Mesothelial cell of epicardium (in vitro differentiated cells): ENCODE results near the gene MAP7. TPM values are rescaled to one million over a fixed set of nuclear protein-coding genes. Genes with fewer than 3 reads are reported as not detected.
"Not testable (repeated sequence)": the region's sequence is repeated elsewhere in the genome, so short reads cannot be mapped to it uniquely, and the experiment has no call there.

Source experiments
- DNase-seq, 2 experiments: peaks; one replicate each; pipeline ENCODE4 v3.0.0; 2021; ENCODE audit warnings: low spot score in 2 of 2; ENCODE audit not compliant: unreplicated experiment in 2 of 2
- H3K27ac Mint-ChIP-seq: 2 replicates; pipeline ENCODE4 v1.8.0; 2021; ENCODE audit warnings: mixed read lengths
- H3K27me3 Mint-ChIP-seq: 2 replicates; pipeline ENCODE4 v1.8.0; 2021; ENCODE audit warnings: low read depth, mixed read lengths
- H3K36me3 Mint-ChIP-seq: 2 replicates; pipeline ENCODE4 v1.8.0; 2021; ENCODE audit warnings: mixed read lengths
- H3K4me1 Mint-ChIP-seq: 2 replicates; pipeline ENCODE4 v1.8.0; 2021; ENCODE audit warnings: mixed read lengths
- H3K4me3 Mint-ChIP-seq: 2 replicates; pipeline ENCODE4 v1.8.0; 2021; ENCODE audit warnings: mild to moderate bottlenecking, moderate library complexity, mixed read lengths
- H3K9me3 Mint-ChIP-seq: 2 replicates; pipeline ENCODE4 v1.8.0; 2021; ENCODE audit warnings: mixed read lengths
- total RNA-seq: library from RNA; stranded (reverse); gene quantifications from 3 replicates; pipeline ENCODE4 v1.2.1, GENCODE V29; 2021
- TF ChIP-seq, protein P1 (sequence below): fragments of 200-600 bp; sonication (generic); IDR thresholded peaks from one replicate; pipeline ENCODE4 v1.5.0; 2021; ENCODE audit warnings: antibody characterized with exemption; ENCODE audit not compliant: unreplicated experiment

MAP7 gene
- total RNA-seq, 1 donor from 2014 or later, result 15.1 TPM

DNA sequence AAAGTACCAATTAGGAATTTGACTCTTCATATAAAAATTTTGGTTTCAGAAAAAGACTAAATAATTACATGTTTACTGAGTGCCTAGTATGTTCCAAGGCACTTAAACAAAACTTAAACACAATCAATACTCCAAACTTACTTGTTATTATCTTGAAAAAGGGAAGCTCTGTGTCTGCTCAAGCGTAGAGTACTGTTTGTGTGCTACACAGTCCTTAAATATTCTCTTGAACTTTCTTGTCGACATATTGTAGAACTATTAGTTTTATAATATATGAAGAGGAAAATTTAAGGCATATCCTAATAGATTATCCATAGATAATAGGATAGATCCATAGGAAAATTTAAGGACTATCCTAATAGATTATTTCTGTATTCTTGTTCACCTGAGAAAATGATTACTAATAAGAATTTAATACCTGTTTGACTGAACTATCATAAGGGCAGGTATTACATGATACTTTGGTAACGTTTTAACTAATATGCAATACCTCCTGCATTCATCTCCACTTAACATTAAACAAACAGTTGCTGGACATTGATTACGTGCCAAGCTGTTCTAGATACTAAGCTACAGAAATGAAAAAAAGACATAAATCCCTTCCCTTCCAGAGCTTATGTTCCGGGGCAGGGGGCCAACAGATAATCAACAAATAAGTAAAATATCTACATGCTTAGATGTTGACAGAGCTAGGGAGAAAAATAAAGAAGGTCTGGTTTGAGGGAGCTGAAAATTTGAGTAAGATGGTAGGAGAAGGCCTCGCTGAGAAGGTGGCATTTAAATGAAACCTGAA lies 145.4 kb downstream of the MAP7 start:
- TF ChIP-seq, protein P1, sequence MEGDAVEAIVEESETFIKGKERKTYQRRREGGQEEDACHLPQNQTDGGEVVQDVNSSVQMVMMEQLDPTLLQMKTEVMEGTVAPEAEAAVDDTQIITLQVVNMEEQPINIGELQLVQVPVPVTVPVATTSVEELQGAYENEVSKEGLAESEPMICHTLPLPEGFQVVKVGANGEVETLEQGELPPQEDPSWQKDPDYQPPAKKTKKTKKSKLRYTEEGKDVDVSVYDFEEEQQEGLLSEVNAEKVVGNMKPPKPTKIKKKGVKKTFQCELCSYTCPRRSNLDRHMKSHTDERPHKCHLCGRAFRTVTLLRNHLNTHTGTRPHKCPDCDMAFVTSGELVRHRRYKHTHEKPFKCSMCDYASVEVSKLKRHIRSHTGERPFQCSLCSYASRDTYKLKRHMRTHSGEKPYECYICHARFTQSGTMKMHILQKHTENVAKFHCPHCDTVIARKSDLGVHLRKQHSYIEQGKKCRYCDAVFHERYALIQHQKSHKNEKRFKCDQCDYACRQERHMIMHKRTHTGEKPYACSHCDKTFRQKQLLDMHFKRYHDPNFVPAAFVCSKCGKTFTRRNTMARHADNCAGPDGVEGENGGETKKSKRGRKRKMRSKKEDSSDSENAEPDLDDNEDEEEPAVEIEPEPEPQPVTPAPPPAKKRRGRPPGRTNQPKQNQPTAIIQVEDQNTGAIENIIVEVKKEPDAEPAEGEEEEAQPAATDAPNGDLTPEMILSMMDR, result no peak
- peaks cover 11% of the 10 kb centered on the region for H3K9me3 Mint-ChIP-seq
- no peak overlapping the region for H3K27ac Mint-ChIP-seq
- peaks cover 2% of the 10 kb centered on the region for H3K36me3 Mint-ChIP-seq
- H3K4me1 Mint-ChIP-seq, result peaks cover 27% of the 10 kb centered on the region
- H3K4me3 Mint-ChIP-seq, result no peak overlapping the region
- no peaks in the 10 kb centered on the region for H3K27me3 Mint-ChIP-seq
- DNase-seq, result no peak

DNA sequence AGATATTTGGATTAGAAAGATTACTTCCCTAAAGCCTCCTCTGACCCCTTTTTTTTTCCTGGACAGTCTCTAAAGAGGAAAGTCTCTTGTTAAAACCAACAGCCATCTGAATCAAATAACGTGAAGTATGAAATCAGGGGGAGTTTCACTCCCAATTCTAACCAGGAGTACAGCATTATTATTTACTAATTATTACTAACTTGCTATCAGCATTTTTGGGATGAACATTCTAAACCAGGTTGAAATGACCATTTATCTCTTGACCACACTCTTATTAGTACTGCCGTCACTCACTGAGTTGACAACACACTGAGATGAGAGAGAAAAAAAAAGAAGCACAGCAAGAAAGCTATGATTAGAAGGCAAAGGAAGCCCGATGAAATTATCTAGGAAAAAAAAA lies 146.2 kb downstream of the MAP7 start:
- peak overlapping the region; percentile 52 for H3K27ac Mint-ChIP-seq
- H3K27me3 Mint-ChIP-seq, result no peaks in the 10 kb centered on the region
- TF ChIP-seq, protein P1, result no peak
- no peak for DNase-seq
- H3K36me3 Mint-ChIP-seq, result peaks cover 2% of the 10 kb centered on the region
- no peak overlapping the region for H3K4me3 Mint-ChIP-seq
- H3K4me1 Mint-ChIP-seq, result peaks cover 27% of the 10 kb centered on the region
- peaks cover 11% of the 10 kb centered on the region for H3K9me3 Mint-ChIP-seq

DNA sequence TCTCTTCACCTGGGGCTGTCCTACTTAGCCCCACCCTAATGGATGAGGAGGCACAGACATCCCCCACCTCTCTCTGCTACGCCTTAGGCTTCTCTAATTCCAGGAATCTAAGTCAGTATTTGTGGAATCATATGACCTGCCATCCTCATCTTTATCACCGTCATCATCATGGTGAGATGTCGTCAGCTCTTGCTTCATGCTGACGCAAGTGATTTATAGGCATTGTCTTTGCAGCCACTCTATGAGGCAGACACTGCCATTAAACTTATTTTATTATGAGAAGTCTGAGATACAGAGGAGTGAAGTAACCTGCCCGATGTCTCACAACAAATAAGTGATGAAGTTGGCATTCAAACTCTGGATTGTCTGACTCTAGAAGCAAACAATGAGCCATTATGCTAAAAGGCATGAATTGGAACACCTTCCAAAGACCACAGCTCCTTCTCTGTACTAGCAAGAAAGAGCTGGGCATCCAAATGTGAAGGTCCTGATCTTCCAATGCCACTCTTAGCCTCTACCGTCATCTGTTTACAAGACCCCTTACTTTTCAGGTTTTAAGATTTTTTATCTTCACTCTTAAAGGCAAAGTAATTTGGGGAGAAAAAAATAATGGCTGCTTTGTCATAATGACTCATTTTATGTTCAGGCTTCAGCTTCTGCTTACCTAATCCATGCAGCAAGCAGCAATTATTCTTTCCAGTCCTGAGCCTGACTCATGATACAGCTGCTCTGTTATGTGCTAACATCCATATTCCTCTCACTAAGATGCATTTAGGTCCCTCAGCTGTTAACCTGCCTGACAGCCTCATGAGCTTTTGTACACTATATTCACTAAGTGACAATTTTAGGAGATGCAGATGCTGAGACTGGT lies 146.9 kb downstream of the MAP7 start:
- H3K27me3 Mint-ChIP-seq, result no peaks in the 10 kb centered on the region
- H3K27ac Mint-ChIP-seq, result peak overlapping the region; percentile 52
- H3K4me3 Mint-ChIP-seq, result no peak overlapping the region
- H3K36me3 Mint-ChIP-seq, result peaks cover 4% of the 10 kb centered on the region
- no peak for DNase-seq
- H3K4me1 Mint-ChIP-seq, result peaks cover 27% of the 10 kb centered on the region
- TF ChIP-seq, protein P1, result no peak
- peaks cover 11% of the 10 kb centered on the region for H3K9me3 Mint-ChIP-seq

DNA sequence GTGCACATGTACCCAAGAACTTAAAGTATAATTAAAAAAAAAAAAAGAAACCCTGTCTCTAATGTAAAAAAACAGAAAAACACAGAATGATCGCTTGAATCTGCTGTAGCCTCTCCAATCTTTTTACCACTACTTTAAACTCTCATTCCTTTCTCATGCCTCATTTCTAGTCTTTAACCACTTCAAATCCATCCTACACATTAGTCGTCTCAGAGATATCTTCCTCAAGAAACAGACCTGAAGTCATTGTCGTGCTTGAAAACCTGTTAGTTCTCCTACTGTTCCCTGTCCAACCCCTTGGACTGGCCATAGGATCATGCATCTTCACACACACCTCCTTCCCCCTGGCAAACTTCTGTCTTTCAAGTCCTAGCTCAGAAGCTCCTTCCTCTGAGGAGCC lies 148.5 kb downstream of the MAP7 start:
- TF ChIP-seq, protein P1, result no peak
- H3K4me3 Mint-ChIP-seq, result no peak overlapping the region
- no peak for DNase-seq
- no peak overlapping the region for H3K27ac Mint-ChIP-seq
- H3K4me1 Mint-ChIP-seq, result peaks cover 23% of the 10 kb centered on the region
- peaks cover 4% of the 10 kb centered on the region for H3K36me3 Mint-ChIP-seq
- H3K9me3 Mint-ChIP-seq, result peaks cover 11% of the 10 kb centered on the region
- no peaks in the 10 kb centered on the region for H3K27me3 Mint-ChIP-seq

DNA sequence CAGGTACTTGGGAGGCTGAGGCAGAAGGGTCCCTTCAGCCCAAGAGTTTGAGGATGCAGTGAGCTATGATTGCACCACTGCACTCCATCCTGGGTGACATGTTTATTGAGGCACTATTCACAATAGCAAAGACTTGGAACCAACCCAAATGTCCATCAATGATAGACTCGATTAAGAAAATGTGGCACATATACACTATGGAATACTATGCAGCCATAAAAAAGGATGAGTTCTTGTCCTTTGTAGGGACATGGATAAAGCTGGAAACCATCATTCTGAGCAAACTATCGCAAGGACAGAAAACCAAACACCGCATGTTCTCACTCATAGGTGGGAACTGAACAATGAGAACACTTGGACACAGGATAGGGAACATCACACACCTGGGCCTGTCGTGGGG lies 149.0 kb downstream of the MAP7 start:
- not testable (repeated sequence) for H3K27ac Mint-ChIP-seq, H3K27me3 Mint-ChIP-seq, H3K4me3 Mint-ChIP-seq, H3K36me3 Mint-ChIP-seq, DNase-seq
- peaks cover 11% of the 10 kb centered on the region for H3K9me3 Mint-ChIP-seq
- peaks cover 23% of the 10 kb centered on the region for H3K4me1 Mint-ChIP-seq

DNA sequence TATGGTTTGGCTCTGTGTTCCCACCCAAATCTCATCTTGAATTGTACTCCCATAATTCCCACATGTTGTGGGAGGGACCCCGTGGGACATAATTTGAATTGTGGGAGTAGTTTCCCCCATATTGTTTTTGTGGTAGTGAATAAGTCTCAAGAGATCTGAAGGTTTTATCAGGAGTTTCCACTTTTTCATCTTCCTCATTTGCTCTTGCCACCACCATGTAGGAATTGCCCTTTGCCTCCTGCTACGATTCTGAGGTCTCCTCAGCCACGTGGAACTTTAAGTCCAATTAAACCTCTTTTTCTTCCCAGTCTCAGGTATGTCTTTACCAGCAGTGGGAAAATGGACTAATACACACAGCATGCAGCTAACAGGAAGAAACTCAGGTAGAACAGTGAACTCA lies 151.8 kb downstream of the MAP7 start:
- Mint-ChIP-seq H3K27me3 (no peaks in the 10 kb centered on the region), H3K4me1 (peaks cover 9% of the 10 kb centered on the region)
- TF ChIP-seq, protein P1, result no peak

More for the DNA sequence above, 151.8 kb downstream of the MAP7 start:
- no peak for DNase-seq
- Mint-ChIP-seq H3K36me3 (peaks cover 4% of the 10 kb centered on the region), H3K4me3 (no peak overlapping the region), H3K9me3 (peaks cover 18% of the 10 kb centered on the region), H3K27ac (no peak overlapping the region)
